Germinal center (tissue), 1 donor: Measurements from ENCODE around the gene GSTA3.
"Not testable (repeated sequence)": the region's sequence is repeated elsewhere in the genome, so short reads cannot be mapped to it uniquely, and the experiment has no call there.

Source experiments
- DNase-seq: peaks from one replicate; pipeline ENCODE4 v3.0.0; 2012; ENCODE audit warnings: mixed read lengths, low spot score

Gene GSTA3

DNA sequence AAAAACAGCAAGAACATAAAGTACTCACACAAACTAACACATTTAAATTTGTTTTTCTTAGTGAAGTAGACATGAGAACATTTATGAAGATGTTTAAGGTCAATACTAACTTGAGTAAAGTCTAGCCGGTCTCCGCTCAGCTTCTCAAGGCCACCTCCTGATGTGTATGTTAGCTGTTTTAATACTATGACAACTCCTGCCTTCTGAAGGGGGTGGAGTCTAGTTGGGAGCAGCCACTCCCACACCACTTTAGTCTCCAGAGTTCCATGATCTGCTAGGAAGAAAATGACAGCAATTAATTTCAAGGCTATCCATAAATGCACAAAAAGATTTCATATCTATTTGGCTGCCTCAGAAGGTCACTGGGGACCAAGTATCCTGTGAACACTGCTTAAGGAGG lies at the start of gene GSTA3:
TSS of gene GSTA3 (minus strand) at position 168 of the 400 bp plus-strand sequence. CDS start 3,864 bp downstream, outside the sequence.
- no peak for DNase-seq

DNA sequence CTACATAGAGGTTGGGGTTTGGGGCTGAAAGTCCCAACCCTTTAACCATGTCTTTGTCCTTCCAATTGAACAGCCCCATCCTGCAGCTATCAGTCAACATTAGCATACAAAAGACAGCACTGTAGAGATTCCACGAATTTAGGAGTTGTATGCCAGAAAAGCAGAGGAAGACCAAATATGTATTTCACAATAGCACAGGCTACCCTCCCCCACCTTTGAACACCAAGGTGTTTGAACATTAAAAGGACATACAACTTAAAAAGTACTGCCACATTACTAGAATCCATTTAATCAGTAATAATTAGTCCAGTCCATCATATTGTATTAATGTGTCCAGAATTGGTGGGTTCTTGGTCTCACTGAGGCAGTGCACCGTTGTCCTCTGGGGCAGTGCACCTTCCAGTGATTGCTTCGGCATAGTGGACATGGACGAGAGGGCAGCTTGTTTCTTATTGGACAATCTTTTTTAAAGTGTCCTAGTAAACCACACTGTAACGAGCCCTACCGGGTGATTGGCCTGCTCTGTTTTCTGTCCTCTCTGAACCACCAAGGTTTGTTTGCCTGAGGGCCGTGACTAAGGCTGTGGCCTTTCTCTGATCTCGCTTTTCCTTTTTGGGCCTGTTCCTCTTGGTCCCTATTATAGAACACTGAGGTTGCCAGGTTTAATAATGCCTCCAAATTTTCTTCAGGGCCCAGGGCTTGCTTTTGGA lies 49.2 kb upstream of the GSTA3 start:
- no peak for DNase-seq

DNA sequence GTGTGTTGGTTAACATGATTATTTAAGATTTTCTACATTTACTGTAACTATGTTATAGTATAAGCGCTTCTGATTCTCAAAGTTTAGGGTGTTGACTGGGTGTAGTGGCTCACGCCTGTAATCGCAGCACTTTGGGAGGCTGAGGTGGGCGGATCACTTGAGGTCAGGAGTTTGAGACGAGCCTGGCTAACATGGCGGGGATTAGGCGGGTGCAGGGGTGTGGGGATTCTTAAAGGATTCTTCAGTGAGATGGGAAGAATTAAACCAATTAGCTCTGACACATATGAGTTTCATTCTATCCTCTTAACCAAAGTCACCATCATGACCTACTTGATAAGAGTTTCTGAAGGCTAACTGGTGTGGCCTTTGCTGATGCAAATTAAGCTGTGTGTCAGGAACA lies 46.4 kb upstream of the GSTA3 start:
- no peak for DNase-seq

DNA sequence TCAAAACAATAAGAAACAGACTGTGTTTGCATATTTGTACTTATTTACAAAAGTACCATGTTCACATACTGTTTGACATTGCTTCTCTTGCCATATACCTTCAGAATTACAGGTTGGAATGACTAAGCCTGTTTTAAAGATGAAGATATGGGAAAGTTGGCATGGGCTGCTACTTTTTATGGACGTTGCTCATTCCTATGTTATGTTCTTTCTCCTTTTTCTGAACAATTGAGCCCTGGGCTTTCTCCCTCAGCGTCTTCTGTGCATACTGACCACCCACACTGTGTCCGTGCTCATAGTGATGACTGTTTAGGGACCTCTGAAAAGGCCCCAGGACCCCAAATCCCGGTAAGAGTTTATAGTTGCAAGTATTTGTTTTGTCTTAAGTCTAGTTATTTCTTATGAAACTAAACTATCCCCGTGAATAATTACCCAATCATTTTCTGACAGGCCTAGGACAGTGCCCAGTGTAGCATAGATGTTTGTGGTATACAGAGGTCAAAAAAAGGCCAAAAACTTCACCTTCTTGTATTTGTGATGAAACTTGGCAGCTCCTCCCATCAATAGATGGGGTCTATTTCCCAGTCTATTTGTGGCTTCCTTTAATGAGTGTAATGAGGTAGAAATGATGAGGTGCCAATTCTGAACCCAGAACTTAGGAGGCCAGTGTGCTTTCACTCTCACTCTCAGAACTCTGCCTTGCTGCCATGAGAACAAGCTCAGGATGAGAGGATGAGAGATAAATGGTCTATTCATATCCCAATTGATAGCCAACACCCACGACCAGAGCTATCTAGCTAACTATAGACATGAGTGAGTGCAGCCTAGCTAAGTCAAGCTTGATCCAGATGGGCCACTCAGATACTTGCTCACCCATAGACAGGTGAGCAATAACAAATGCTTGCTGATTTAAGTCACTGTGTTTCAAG lies 44.7 kb upstream of the GSTA3 start:
- no peak for DNase-seq

DNA sequence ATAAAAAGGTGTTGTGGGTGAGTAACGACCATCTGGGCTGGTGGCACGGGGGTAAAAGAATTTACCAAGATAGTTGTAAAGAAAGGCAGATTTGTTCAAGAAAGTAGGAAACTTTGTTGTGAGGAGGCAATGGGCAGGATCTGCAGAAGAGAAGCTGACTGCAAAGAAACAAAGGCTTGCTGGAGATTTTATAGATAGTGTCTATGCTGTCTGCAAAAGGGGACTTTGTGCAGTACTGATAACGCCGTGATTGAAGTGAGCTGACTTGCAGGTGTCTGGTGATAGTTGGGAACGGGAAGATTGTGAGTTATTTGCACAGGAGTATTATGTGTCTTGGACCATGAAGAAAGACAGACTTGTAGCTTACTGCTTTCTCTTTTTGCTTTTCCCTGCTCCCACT lies 36.8 kb upstream of the GSTA3 start:
- DNase-seq: no peak

DNA sequence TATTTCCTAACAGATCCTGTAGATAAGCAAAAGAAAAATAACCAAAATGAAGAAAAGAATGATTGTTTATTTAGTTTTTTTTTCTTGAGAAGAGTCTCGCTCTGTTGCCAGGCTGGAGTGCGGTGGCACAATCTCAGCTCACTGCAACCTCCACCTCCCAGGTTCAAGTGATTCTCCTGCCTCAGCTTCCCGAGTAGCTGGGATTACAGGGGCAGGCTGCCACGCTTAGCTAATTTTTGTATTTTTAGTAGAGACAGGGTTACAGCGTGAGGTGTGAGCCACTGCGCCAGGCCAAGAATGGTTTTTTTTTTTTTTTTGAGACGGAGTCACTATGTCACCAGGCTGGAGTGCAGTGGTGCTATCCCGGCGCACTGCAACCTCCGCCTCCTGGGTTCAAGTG lies 33.3 kb upstream of the GSTA3 start:
- not testable (repeated sequence) for DNase-seq

DNA sequence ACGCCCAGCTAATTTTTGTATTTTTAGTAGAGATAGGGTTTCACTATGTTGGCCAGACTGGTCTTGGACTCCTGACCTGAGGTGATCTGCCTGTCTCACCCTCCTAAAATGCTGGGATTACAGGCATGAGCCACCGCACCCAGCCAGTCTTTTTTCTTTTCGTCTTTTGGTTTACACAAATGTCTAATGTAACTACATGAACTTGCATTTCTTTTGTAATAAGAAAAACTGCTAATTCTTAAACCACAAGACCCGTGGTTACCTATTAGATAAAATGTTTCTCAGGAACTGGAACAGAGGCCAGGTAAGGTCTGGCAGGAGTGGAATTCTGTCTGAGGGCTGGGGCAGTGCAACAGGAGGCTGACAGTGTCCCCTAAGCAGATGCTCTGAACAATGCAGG lies 32.7 kb upstream of the GSTA3 start:
- no peak for DNase-seq

DNA sequence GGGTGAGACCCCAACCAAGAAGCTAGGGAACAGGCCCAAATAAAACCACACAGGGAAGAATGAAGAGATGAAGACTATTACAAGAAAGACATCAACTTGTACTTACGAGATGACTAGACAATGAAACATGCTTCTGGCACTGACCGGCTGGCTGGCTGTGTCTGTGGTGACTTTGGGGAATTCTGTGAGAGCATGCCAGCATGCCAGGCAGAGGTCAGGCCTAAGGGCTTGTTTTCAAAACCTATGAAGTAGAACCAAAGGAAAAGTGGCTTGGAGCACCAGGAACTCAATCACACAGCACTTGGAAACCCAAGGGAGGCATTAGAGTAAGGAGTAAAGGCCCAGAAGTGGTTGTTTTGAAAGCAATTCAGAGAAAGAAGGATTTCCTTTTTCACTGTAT lies 28.4 kb upstream of the GSTA3 start:
- no peak for DNase-seq

DNA sequence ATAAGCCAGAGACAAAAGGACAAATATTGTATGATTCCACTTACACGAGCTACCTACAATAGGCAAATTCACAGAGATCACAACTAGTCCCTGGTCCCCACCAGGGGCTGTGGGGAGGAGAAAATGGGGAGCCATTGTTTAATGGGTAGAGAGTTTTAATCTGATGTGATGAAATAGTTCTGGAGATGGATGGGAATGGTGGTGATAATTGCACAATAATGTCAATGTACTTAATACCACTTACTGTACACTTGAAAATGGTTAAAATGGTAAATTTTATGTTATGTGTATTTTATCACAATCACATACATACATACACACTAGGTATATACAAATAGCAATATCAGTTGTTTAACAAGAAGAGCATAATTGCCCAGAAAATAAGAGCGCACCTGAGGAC lies 24.3 kb upstream of the GSTA3 start:
- DNase-seq: no peak

DNA sequence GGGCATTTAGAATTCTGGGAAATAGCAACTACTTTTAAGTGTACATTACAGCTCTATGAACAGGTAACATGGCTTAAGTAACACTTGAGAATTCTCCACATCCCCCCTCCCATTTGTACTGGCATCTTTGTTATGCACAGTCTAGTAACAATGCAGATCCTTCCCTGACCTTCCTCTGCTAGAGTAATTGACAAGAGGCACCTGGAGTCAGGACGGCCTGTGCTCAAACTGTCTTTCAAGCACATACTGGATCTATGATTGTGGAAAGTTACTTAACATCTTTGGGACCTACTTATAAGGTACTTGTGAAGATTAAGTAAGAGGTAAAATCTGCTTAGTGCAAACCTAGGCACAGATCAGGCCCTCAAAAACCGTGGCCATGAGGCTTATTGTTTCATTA lies 21.9 kb upstream of the GSTA3 start:
- no peak for DNase-seq

DNA sequence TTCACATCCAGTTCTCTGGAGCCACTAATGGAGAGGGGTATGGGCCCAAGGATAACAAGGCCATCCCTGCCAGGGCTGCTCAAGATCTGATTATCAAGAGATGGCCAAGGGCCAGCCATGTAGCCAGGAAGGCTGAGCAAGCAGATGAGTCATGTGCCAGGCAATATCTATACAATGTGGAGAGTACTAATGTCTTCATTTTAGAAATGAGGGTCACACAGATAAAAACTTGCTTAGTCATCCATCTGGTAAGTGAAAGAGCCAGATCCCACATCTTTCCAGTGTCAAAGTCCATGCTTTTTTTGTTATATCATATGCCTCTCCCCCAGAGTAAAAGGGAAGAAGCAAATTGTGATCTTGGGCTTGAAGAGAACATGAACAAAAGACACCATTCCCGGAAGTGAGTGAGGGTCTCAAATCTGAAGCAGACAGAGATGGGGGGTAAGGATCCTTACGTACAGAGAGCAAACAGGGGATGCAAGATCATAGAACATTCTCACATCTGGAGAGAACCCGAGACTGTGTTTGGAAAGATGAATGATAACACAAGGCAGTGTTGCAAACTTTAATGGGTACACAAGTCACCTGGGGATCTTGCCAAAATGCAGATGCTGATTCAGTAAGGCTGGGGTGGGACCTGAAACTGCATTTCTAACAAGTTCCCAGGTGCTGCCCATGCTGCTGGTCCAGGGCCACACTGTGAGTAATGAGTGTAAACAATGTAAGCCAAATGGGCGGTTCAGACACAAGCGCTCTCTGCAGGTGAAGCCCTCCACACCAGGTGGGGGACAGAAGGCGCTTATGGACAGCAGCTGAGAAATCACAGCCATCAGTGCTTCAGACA lies 20.0 kb upstream of the GSTA3 start:
- DNase-seq: no peak

DNA sequence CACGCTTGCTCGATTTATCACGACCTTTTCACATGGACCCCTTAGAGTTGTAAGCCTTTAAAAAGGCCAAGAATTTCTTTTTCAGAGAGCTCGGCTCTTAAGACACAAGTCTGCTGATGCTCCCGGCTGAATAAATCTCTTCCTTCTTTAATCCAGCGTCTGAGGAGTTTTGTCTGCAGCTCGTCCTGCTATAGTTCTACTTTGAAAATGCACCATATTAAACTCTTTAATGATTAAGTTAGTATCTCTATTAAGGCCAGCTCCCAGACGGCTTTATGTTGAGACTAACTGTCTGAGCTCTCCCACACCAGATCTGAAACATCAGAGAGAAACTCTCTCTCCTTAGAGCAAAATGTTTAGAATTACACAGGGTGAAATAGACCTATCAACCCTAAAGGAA lies 18.0 kb upstream of the GSTA3 start:
- no peak for DNase-seq

DNA sequence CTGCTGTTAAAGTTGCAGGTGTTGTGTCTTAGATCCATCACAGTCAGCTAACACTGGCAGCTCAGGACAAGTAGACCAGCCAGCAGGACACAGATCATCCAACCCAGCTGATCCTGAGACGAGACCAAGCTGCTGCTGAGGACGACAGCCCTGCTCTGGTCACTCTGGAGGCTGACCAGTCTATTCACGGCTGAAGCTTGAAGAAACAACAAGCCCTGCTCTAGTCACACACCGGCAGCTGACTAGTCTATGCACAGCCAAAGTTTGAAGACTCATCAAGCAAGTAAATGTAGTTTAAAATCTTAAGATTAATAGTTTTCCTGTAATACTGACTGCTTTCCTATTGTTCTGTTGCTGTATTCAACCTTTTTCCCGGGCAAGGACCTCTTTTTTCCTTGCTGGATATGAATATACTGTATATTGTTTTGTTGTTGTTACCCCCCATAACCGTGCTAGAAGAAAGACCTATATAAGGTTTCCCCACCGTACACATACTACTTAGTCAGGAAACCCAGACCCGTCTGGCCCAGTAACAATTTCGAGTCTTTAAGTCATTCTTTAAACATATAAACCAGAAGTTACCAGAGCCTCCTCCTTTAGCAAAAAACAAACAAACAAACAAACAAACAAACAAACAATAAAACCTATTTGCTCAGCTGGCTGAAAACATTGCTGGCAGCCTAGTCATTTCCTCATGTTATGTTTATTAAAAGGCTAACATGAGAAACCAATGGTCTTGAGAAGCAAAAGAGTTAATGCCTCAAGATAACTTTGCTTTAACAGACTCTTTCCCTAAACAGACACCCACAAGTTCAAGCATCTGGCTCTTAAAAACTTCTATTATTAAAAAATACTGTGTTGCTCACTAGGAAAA lies 16.7 kb upstream of the GSTA3 start:
- no peak for DNase-seq

DNA sequence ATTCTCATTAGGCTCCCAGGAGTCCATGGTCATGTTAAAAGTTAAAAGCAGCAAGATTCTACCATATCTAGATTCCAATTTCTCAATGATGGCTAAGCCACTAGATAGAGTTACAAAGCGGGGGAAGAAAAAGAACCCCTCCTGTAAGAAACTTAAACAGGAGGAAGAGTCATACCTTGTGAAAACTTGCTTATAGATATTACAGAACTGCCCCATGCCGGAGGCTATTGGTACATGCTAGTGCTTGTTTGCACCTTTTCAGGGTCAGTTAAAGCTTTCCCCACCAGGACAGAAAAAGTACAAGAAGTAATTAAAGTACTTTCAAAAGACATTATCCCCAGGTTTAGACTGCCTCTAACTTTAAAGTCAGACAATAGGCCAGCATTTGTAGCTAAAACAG lies 15.5 kb upstream of the GSTA3 start:
- DNase-seq: no peak

DNA sequence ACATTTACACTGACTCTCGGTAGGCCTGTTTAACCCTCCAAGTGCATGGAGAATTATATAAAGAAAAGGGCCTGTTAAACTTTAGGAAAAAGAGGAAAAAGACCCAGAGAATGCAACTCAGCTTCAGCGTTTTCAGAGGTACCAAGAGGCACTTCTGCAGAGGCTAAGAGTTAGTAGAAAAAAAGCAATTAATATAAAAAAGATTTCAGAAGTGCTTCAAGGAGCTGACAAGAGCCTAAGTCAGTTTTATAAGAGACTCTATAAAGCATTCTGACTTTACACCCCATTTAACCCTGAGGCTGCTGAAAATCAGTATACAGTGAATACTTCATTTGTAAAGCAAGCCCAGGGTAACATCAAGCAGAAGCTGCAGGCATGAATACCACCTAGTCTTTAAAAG lies 14.2 kb upstream of the GSTA3 start:
- not testable (repeated sequence) for DNase-seq

DNA sequence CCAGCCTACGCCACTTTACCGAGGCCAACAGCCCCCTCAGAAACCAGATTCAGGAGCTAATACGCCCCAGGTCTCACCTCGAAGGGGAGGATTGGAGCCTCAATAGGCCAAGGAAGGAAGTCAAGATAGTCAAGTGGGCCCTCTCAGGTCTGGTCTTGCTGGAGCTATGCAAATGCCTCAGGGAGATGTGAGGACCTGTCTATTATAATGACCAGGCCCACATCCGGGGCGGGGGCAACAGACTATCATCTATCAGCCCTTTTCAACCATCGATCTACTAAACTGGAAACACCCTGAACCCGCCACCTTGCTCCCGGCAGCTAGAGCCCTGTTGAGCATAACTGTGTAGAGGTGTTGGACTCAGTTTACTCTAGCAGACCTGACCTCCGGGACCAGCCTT lies 12.7 kb upstream of the GSTA3 start:
- DNase-seq: no peak

DNA sequence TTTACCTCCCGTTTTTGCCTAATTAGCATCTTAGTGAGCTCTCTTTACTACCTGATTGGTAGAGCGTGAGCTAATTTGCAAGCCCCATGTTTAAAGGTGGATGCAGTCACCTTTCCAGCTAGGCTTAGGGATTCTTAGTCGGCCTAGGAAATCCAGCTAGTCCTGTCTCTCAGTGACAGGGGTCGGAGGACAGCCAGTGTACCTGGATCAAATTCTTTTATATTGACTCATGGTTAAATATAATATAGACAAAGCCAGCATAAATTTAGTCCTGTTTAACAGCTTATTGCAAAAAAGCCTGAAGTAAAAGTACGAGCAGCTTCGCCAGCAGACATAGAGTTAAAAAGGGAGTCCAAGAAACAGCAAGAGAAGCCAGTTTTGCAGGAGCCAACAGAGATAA lies 12.2 kb upstream of the GSTA3 start:
- DNase-seq: no peak

DNA sequence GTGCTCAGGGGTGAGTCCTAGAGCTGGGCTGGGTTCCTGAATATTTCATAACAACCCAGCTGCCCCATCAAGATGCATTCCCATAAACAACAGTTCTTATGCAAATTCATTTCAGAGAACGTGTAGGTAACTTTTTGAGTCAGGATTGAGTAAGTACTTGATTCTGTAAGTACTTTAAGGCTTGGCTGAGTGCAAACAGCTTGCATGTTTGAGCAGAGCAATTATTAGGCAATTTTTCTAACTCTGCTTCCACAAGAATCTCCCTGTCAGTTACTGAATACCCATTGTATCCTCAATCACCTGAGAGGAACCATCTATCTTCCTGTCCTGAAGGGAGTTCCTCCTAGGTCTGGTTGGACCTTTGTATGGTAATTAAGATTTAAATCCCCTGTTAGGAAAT lies 10.0 kb upstream of the GSTA3 start:
- not testable (repeated sequence) for DNase-seq

DNA sequence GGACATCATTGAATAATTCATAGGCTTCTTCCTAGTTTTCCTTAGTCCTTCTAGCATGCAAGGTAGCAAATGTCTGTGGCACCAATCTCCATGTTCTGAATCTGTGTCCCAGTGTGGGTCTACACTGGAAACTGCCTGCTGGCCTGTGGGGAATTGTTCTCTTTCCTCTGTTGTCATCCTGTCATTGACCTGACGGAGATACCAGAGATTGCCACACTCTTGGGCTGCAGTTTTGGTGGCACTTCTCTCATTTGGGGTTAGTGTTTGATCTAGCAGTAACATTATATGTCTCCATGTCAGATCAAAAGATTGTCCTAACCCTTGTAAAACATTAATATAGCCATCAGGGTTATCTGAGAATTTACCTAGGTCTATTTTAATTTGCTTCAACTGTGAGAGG lies 9.3 kb upstream of the GSTA3 start:
- DNase-seq: not testable (repeated sequence)

DNA sequence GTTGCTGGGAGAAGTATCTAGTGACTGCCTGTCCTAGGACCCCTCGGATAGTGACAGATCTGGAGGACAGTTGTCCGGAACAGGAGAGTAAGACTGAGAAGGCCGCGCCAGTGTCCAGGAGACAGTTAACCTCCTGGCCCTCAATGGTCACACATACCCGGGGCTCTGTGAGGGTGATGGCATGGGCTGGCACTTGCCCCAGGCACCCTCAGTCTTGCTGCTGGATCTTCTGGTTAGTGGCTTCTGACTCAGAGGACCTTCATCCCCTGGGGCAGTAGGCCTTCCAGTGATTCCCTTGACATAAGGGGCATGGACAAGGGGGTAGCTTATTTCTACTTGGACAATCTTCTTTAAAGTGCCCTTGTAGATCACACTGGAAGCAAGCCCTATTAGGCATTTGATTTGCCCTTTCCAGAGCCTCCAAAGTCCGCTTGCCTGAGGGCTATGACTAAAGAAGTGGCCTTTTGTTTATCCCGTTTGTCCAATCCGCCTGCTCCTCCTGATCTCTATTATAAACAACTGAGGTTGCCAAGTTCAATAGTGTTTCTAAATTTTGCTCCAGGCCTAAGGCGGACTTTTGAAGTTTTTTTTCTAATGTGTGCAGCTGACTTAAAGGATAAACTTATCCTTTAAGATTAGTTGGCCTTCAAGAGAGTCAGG lies 8.7 kb upstream of the GSTA3 start:
- DNase-seq: not testable (repeated sequence)

DNA sequence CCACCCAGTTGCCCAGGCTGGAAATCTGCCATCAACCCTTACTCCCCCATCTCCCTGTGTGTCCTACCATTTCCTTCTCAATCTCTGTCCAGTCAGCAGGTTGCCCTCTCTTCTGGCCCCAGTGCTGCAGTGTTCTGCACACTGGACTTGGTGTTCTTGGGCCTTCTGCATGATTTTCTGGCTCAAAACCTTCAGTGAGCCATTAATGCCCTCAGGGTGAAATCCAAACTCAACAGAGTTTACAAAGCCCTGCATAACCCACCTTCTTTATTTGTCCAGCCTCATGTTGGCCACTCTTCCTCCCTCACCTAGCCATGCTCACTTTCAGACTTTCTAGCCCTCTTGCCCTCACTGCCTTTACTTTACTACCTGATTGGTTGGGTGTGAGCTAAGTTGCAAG lies 5.0 kb upstream of the GSTA3 start:
- no peak for DNase-seq
